Measurements from ENCODE around the gene SCAMP3.
A peak's percentile ranks its signal among the peaks of the same experiment; 100 is the strongest.
"Not testable (repeated sequence)": the region's sequence is repeated elsewhere in the genome, so short reads cannot be mapped to it uniquely, and the experiment has no call there.

The SCAMP3 gene

DNA sequence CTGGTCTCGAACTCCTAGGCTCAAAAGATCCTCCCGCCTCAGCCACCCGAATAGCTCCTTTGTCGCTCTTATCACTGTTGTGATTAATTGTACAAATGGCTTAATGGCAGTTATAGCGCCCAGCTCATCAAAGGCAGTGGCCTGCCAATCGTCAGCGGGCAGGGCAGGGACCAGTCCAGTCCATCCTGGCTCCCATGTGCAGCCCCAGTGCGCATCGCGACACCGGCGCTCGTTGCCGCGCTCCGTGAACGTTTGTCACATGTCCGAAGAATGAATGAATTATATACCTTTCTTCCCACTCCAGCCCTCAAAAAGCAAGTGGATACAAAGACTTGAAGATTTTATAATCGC is 35.3 kb downstream of the SCAMP3 start:
- Histone ChIP-seq H2AFZ (ENCODE audit: insufficient read depth, low read length, poor library complexity) (peak overlapping the region; percentile 26), H4K91ac (ENCODE audit: low read depth, low read length) (peak overlapping the region; percentile 83), H3K27ac (ENCODE audit: low read depth, low read length) (peak overlapping the region; percentile 62)

DNA sequence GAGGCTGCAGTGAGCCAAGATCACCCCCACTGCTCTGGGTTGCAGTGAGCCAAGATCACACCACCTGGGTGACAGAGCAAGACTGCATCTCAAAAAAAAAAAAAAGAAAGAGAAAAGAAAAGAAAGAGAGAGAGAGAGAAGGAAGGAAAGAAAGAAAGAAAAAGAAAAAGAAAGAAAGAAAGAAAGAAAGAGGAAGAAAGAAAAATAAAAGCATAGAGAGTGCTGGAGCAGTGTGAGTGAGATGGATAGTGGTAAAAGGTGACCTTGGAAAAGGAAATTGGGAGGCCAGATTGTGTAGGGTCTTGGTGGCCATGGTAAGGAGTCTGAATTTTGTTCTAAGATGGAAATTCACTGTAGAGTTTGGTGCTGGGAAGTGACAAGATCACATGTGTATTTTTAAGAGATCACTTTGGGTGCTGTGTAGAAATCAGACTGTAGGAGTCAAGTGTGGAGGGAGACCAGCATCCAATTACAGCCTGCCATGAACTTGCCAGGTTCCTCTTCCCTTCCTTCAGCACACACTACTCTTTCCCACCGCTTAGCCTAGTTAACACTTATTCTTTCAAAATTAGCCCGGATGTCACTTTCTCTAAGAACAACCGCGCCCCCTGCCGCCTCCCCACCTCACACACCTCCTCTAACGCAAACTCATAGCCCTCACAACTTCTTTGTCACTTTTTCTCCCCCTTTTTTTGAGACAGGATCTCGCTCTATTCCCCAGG is 35.8 kb downstream of the SCAMP3 start:
- H3K9me3 ChIP-seq (ENCODE audit: insufficient read depth, low read depth, low read length) = no peaks in the 10 kb centered on the region
- H3K79me1 ChIP-seq (ENCODE audit: low read length) = peaks cover 28% of the 10 kb centered on the region
- peak overlapping the region; percentile 60 for H3K18ac ChIP-seq (ENCODE audit: low read length)
- peak overlapping the region; percentile 94 for H3K27ac ChIP-seq (ENCODE audit: low read depth, low read length)
- H2BK12ac ChIP-seq (ENCODE audit: low read length) = peak overlapping the region; percentile 94
- H3K4me3 ChIP-seq (ENCODE audit: low read depth, low read length) = peak overlapping the region; percentile 87
- peak overlapping the region; percentile 96 for H3K9ac ChIP-seq (ENCODE audit: low read length)
- no peaks in the 10 kb centered on the region for H3K36me3 ChIP-seq (ENCODE audit: control insufficient read depth in 1 of 2, insufficient read depth in 2 of 2, low read length in 2 of 2)
- H3K14ac ChIP-seq (ENCODE audit: low read length) = peak overlapping the region; percentile 72
- no peak overlapping the region for H2AK5ac ChIP-seq (ENCODE audit: low read length)
- H3K27me3 ChIP-seq (ENCODE audit: insufficient read depth, low read length) = no peaks in the 10 kb centered on the region
- H4K12ac ChIP-seq (ENCODE audit: low read depth, low read length) = peak overlapping the region; percentile 61
- H3K4me1 ChIP-seq (ENCODE audit: control insufficient read depth in 1 of 2, insufficient read depth in 2 of 2, low read length in 2 of 2) = peaks cover 13 to 22% of the 10 kb centered on the region in 2 experiments
- peaks cover 9% of the 10 kb centered on the region for H3K79me2 ChIP-seq (ENCODE audit: control insufficient read depth, insufficient read depth, low read length, poor library complexity)
- H4K91ac ChIP-seq (ENCODE audit: low read depth, low read length) = peak overlapping the region; percentile 89
- H2BK5ac ChIP-seq (ENCODE audit: low read depth, low read length, poor library complexity) = peak overlapping the region; percentile 84
- no CpG with 5 or more reads among the region's 7 CpGs for WGBS (ENCODE audit: extremely low coverage, insufficient coverage, insufficient read length)
- H4K8ac ChIP-seq (ENCODE audit: low read depth, low read length) = peak overlapping the region; percentile 66
- H3K4ac ChIP-seq (ENCODE audit: low read depth, low read length) = peak overlapping the region; percentile 50
- H2BK120ac ChIP-seq (ENCODE audit: insufficient read depth, low read length, poor library complexity) = peak overlapping the region; percentile 93
- H3K23ac ChIP-seq (ENCODE audit: low read length) = no peak overlapping the region
- DNase-seq = peak; percentile 77 to 79
- H3K4me2 ChIP-seq (ENCODE audit: low read length) = peak overlapping the region; percentile 96
- peak overlapping the region; percentile 26 for H2AFZ ChIP-seq (ENCODE audit: insufficient read depth, low read length, poor library complexity)

More for the DNA sequence above, 35.3 kb downstream of the SCAMP3 start:
- H3K4me2 ChIP-seq (ENCODE audit: low read length) = peak overlapping the region; percentile 96
- peaks cover 13 to 22% of the 10 kb centered on the region in 2 experiments for H3K4me1 ChIP-seq (ENCODE audit: control insufficient read depth in 1 of 2, insufficient read depth in 2 of 2, low read length in 2 of 2)
- no peaks in the 10 kb centered on the region for H3K9me3 ChIP-seq (ENCODE audit: insufficient read depth, low read depth, low read length)
- DNase-seq = peak; percentile 70 to 75
- H3K79me1 ChIP-seq (ENCODE audit: low read length) = peaks cover 28% of the 10 kb centered on the region
- no peaks in the 10 kb centered on the region for H3K27me3 ChIP-seq (ENCODE audit: insufficient read depth, low read length)
- H2AK5ac ChIP-seq (ENCODE audit: low read length) = peak overlapping the region; percentile 55
- H4K8ac ChIP-seq (ENCODE audit: low read depth, low read length) = peak overlapping the region; percentile 66
- H2BK12ac ChIP-seq (ENCODE audit: low read length) = peak overlapping the region; percentile 5
- peak overlapping the region; percentile 60 for H3K18ac ChIP-seq (ENCODE audit: low read length)
- H2BK120ac ChIP-seq (ENCODE audit: insufficient read depth, low read length, poor library complexity) = peak overlapping the region; percentile 67
- no CpG with 5 or more reads among the region's 19 CpGs for WGBS (ENCODE audit: extremely low coverage, insufficient coverage, insufficient read length)
- no peaks in the 10 kb centered on the region for H3K36me3 ChIP-seq (ENCODE audit: control insufficient read depth in 1 of 2, insufficient read depth in 2 of 2, low read length in 2 of 2)
- H3K9ac ChIP-seq (ENCODE audit: low read length) = peak overlapping the region; percentile 96
- H4K12ac ChIP-seq (ENCODE audit: low read depth, low read length) = peak overlapping the region; percentile 61
- peak overlapping the region; percentile 87 for H3K4me3 ChIP-seq (ENCODE audit: low read depth, low read length)
- no peak overlapping the region for H3K23ac ChIP-seq (ENCODE audit: low read length)
- peak overlapping the region; percentile 72 for H3K14ac ChIP-seq (ENCODE audit: low read length)
- H3K79me2 ChIP-seq (ENCODE audit: control insufficient read depth, insufficient read depth, low read length, poor library complexity) = peaks cover 9% of the 10 kb centered on the region
- H3K4ac ChIP-seq (ENCODE audit: low read depth, low read length) = peak overlapping the region; percentile 50
- peak overlapping the region; percentile 60 for H2BK5ac ChIP-seq (ENCODE audit: low read depth, low read length, poor library complexity)

DNA sequence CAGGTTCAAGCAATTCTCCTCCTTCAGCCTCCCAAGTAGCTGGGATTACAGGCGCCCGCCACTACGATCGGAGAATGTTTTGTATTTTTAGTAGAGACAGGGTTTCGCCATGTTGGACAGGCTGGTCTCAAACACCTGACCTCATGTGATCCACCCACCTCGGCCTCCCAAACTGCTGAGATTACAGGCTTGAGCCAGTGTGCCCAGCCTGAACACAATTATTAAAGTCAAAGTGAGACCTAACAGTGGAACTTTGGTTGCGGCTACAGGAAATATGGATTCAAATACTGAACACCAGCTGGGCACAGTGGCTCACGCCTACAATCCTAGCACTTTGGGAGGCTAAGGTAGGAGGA is 36.8 kb downstream of the SCAMP3 start:
- H3K9ac ChIP-seq (ENCODE audit: low read length); H3K23ac ChIP-seq (ENCODE audit: low read length); DNase-seq; H3K4me3 ChIP-seq (ENCODE audit: low read depth, low read length); H3K9me3 ChIP-seq (ENCODE audit: insufficient read depth, low read depth, low read length); H3K36me3 ChIP-seq (ENCODE audit: control insufficient read depth in 1 of 2, insufficient read depth in 2 of 2, low read length in 2 of 2); H3K79me2 ChIP-seq (ENCODE audit: control insufficient read depth, insufficient read depth, low read length, poor library complexity); H3K4me2 ChIP-seq (ENCODE audit: low read length); H3K27me3 ChIP-seq (ENCODE audit: insufficient read depth, low read length): not testable (repeated sequence)
- peak overlapping the region; percentile 82 for H3K18ac ChIP-seq (ENCODE audit: low read length)
- peak overlapping the region; percentile 93 for H2BK120ac ChIP-seq (ENCODE audit: insufficient read depth, low read length, poor library complexity)
- H2BK12ac ChIP-seq (ENCODE audit: low read length) = peak overlapping the region; percentile 94
- H4K8ac ChIP-seq (ENCODE audit: low read depth, low read length) = peak overlapping the region; percentile 87
- H2AK5ac ChIP-seq (ENCODE audit: low read length) = peak overlapping the region; percentile 96
- peak overlapping the region; percentile 94 for H3K27ac ChIP-seq (ENCODE audit: low read depth, low read length)
- H2BK5ac ChIP-seq (ENCODE audit: low read depth, low read length, poor library complexity) = peak overlapping the region; percentile 84
- peak overlapping the region; percentile 91 for H3K14ac ChIP-seq (ENCODE audit: low read length)
- peak overlapping the region; percentile 21 for H2AFZ ChIP-seq (ENCODE audit: insufficient read depth, low read length, poor library complexity)
- peak overlapping the region; percentile 56 for H3K4ac ChIP-seq (ENCODE audit: low read depth, low read length)
- peak overlapping the region; percentile 71 for H4K12ac ChIP-seq (ENCODE audit: low read depth, low read length)
- H3K4me1 ChIP-seq (ENCODE audit: control insufficient read depth in 1 of 2, insufficient read depth in 2 of 2, low read length in 2 of 2) = peaks cover 15 to 24% of the 10 kb centered on the region in 2 experiments
- no CpG with 5 or more reads among the region's 8 CpGs for WGBS (ENCODE audit: extremely low coverage, insufficient coverage, insufficient read length)
- H4K91ac ChIP-seq (ENCODE audit: low read depth, low read length) = peak overlapping the region; percentile 89
- peaks cover 30% of the 10 kb centered on the region for H3K79me1 ChIP-seq (ENCODE audit: low read length)

- no peak overlapping the region for H2BK120ac ChIP-seq (ENCODE audit: insufficient read depth, low read length, poor library complexity)
- H3K18ac ChIP-seq (ENCODE audit: low read length) = no peak overlapping the region
- no peak for DNase-seq
- H3K4me3 ChIP-seq (ENCODE audit: low read depth, low read length) = no peak overlapping the region
- H3K27me3 ChIP-seq (ENCODE audit: insufficient read depth, low read length) = no peaks in the 10 kb centered on the region
- H3K4me1 ChIP-seq (ENCODE audit: control insufficient read depth in 1 of 2, insufficient read depth in 2 of 2, low read length in 2 of 2) = peaks cover 18 to 25% of the 10 kb centered on the region in 2 experiments
- H3K27ac ChIP-seq (ENCODE audit: low read depth, low read length) = no peak overlapping the region
- H3K4ac ChIP-seq (ENCODE audit: low read depth, low read length) = no peak overlapping the region
- no peak overlapping the region for H4K12ac ChIP-seq (ENCODE audit: low read depth, low read length)
- no peak overlapping the region for H3K23ac ChIP-seq (ENCODE audit: low read length)
- no peak overlapping the region for H2BK5ac ChIP-seq (ENCODE audit: low read depth, low read length, poor library complexity)
- H3K14ac ChIP-seq (ENCODE audit: low read length) = no peak overlapping the region
- H2BK12ac ChIP-seq (ENCODE audit: low read length) = peak overlapping the region; percentile 72
- H3K4me2 ChIP-seq (ENCODE audit: low read length) = no peak overlapping the region
- H3K79me1 ChIP-seq (ENCODE audit: low read length) = peaks cover 30% of the 10 kb centered on the region
- no peak overlapping the region for H4K91ac ChIP-seq (ENCODE audit: low read depth, low read length)
- no peak overlapping the region for H2AK5ac ChIP-seq (ENCODE audit: low read length)
- H3K79me2 ChIP-seq (ENCODE audit: control insufficient read depth, insufficient read depth, low read length, poor library complexity) = peaks cover 9% of the 10 kb centered on the region
- H3K36me3 ChIP-seq (ENCODE audit: control insufficient read depth in 1 of 2, insufficient read depth in 2 of 2, low read length in 2 of 2) = no peaks in the 10 kb centered on the region
- no CpG with 5 or more reads among the region's 7 CpGs for WGBS (ENCODE audit: extremely low coverage, insufficient coverage, insufficient read length)
- H2AFZ ChIP-seq (ENCODE audit: insufficient read depth, low read length, poor library complexity) = no peak overlapping the region
- H3K9me3 ChIP-seq (ENCODE audit: insufficient read depth, low read depth, low read length) = no peaks in the 10 kb centered on the region
- no peak overlapping the region for H3K9ac ChIP-seq (ENCODE audit: low read length)
- no peak overlapping the region for H4K8ac ChIP-seq (ENCODE audit: low read depth, low read length)
Observed at GRCh38 chr1:155223047-155223446, 39.1 kb downstream of the SCAMP3 start.

Data from trophoblast cell (in vitro differentiated cells and primary cell).